Prostate gland (tissue), 2 donors: ENCODE results near the gene ADAMTS17. TPM values are rescaled to one million over a fixed set of nuclear protein-coding genes. Genes with fewer than 3 reads are reported as not detected.

ENCODE experiments used
- DNase-seq: peaks from one replicate; pipeline ENCODE4 v3.0.0-alpha.2; 2019; ENCODE audit warnings: low spot score
- H3K27ac ChIP-seq, 2 donors: fragments of 200-600 bp; sonication (generic); 2 replicates each; pipeline ENCODE4 v1.5.1; 2017 to 2019
- H3K27me3 ChIP-seq: fragments of 200-600 bp; sonication (generic); replicated peaks from 2 replicates; pipeline ENCODE4 v1.5.1; 2019; ENCODE audit not compliant: insufficient read depth
- H3K36me3 ChIP-seq, 2 donors: fragments of 200-600 bp; sonication (generic); 1 replicate in 1 of 2; 2 replicates in 1 of 2; pipeline versions ENCODE4 v1.5.1 to v1.8.1; 2017 to 2019
- H3K4me1 ChIP-seq: fragments of 200-600 bp; sonication (generic); replicated peaks from 2 replicates; pipeline ENCODE4 v1.5.1; 2019
- H3K4me3 ChIP-seq, 2 donors: fragments of 200-600 bp; sonication (generic); 2 replicates each; pipeline ENCODE4 v1.5.1; 2017 to 2019
- H3K9me3 ChIP-seq: fragments of 200-600 bp; sonication (generic); 2 replicates; pipeline ENCODE4 v1.5.1; 2017
- CTCF ChIP-seq, 4 experiments: fragments of 200-600 bp in 2 of 4; fragments of 450-650 bp in 2 of 4; sonication (generic) in 2 of 4; IDR thresholded peaks; 1 replicate in 3 of 4; 2 replicates in 1 of 4; pipeline ENCODE4 v1.5.1; 2016 to 2019; ENCODE audit warnings: antibody characterized with exemption in 4 of 4, mild to moderate bottlenecking in 2 of 4, moderate library complexity in 2 of 4
- POLR2A ChIP-seq: fragments of 450-650 bp; IDR thresholded peaks from one replicate; pipeline ENCODE4 v1.6.1; 2016; ENCODE audit warnings: antibody characterized with exemption, mild to moderate bottlenecking
- POLR2AphosphoS5 ChIP-seq: sonication (generic); formaldehyde crosslinking; IDR thresholded peaks from one replicate; pipeline ENCODE4 v1.6.1; 2017; ENCODE audit warnings: antibody characterized with exemption
- WGBS: methylation state at CpG from one replicate; pipeline ENCODE4 v1.1.5; 2018; 5-methylcytosine and 5-hydroxymethylcytosine counted together
- intact Hi-C: fragments of 100-400 bp; cut with DNase I; formaldehyde crosslinking; loops from one replicate; pipeline ENCODE4 v1.14.2; 2022
- total RNA-seq, 2 donors: library from RNA; depleted of rRNA; stranded (reverse); fragments of >200 nt; gene quantifications; one replicate each; pipeline ENCODE4 v1.1.0, GENCODE V29; 2016

The ADAMTS17 gene
- total RNA-seq, 2 donors from 2014 or later, result 2.7 to 5.6 TPM

DNA sequence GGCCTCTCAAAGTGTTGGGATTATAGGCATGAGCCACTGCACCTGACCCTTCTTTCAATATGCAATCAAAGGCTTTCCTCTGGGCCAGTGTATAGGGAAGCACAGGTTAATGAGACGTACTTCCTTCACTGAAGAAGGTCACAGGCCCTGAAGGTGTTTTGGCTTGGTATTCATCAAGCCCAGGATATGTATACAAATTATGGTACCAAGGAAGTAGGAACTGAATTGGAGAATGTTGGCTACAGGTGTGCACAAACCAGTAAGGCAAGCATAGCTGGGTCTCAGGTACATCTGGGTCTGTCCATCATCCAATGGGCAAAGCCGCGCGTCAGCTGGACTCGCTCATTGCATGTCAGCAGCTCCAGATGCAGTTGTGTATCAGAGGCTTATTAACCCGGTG lies 237.9 kb downstream of the ADAMTS17 start:
- 68% methylated on average over 6 of the region's 6 CpGs for WGBS
- no peaks in the 10 kb centered on the region for H3K27me3 ChIP-seq
- no peaks in the 10 kb centered on the region for H3K36me3 ChIP-seq
- no peak overlapping the region for H3K27ac ChIP-seq
- intact Hi-C loops, result no loop called here
- H3K4me1 ChIP-seq, result no peaks in the 10 kb centered on the region
- TF ChIP-seq POLR2A, result no peak
- no peak for TF ChIP-seq CTCF (IDR thresholded peaks at IDR 0.05)
- TF ChIP-seq POLR2AphosphoS5, result no peak
- no peak for DNase-seq
- no peaks in the 10 kb centered on the region for H3K9me3 ChIP-seq
- no peak overlapping the region for H3K4me3 ChIP-seq

DNA sequence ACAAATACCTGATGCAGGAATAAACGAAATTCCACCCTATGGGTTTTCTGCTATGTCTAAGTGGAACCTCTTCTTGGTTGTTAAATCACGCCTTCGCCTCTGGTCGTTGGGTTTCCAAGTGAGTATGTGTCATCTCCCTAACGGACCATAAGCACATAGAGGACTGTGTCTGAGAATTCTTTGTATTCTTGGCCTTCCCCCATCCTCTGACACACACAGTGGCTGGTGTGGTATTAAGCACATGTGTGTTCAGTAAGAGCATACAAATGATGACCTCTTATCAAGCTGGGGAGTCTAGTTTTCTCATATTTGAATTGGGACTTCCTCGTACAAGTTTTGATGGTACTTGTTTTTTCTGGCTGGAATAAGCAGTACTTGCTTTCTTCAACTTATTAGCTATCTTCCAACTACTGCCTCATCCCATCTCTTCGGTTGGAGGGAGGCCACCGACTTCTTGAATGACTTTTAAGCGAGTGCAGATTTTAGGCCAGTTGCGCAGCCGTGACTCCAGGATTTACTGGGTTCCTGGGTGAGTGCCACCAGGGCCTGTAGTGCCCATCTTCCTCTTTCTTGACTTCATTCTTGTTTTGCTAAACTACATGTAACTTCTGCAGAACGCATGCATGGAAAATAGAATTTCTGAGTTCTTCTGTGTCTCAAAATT lies 240.2 kb downstream of the ADAMTS17 start:
- Histone ChIP-seq H3K36me3 (no peaks in the 10 kb centered on the region), H3K27ac (no peak overlapping the region), H3K9me3 (no peaks in the 10 kb centered on the region), H3K27me3 (no peaks in the 10 kb centered on the region), H3K4me3 (no peak overlapping the region), H3K4me1 (no peaks in the 10 kb centered on the region)
- intact Hi-C loops, result no loop called here
- WGBS, result 87% methylated on average over 12 of the region's 12 CpGs
- DNase-seq, result no peak
- TF ChIP-seq POLR2AphosphoS5, result no peak
- no peak for TF ChIP-seq CTCF (IDR thresholded peaks at IDR 0.05)
- TF ChIP-seq POLR2A, result no peak

GRCh38 chr15:100100926-100101325 lies 240.8 kb downstream of the ADAMTS17 start:
- no peaks in the 10 kb centered on the region for H3K4me1 ChIP-seq

DNA sequence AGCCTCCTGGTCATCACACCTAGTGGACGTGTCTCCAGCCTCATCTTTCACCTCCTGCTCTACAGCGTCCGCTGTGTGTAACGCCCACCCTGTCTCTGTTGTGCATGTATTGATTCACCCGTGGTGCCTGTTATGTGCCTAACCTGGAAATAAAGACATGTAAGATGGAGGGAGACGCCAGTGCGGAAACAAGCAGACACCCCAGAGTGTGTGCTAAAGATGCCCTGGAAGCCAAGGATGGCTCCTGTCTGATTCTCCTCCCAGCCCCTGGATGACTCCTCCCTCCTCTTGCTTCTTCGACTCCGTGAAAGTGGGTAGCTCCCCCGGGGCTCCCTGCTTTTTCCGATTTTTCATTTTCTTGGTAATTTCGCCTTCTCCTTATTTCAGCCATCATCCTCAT lies 241.8 kb downstream of the ADAMTS17 start:
- H3K4me1 ChIP-seq, result no peaks in the 10 kb centered on the region
- intact Hi-C loops, result no loop called here
- H3K27me3 ChIP-seq, result no peaks in the 10 kb centered on the region
- WGBS, result 92% methylated on average over 12 of the region's 12 CpGs
- TF ChIP-seq POLR2A (no peak), POLR2AphosphoS5 (no peak), CTCF (IDR thresholded peaks at IDR 0.05) (no peak)
- no peak for DNase-seq
- H3K36me3 ChIP-seq, result no peaks in the 10 kb centered on the region
- no peaks in the 10 kb centered on the region for H3K9me3 ChIP-seq
- no peak overlapping the region for H3K4me3 ChIP-seq
- H3K27ac ChIP-seq, result no peak overlapping the region

More at GRCh38 chr15:100100926-100101325, 240.8 kb downstream of the ADAMTS17 start:
- no peak for TF ChIP-seq POLR2AphosphoS5
- Histone ChIP-seq H3K27me3 (no peaks in the 10 kb centered on the region), H3K27ac (no peak overlapping the region), H3K9me3 (no peaks in the 10 kb centered on the region), H3K36me3 (no peaks in the 10 kb centered on the region), H3K4me3 (no peak overlapping the region)
- intact Hi-C loops, result no loop called here
- DNase-seq, result no peak
- 75% methylated on average over 6 of the region's 6 CpGs for WGBS

GRCh38 chr15:100098705-100099104 lies 243.1 kb downstream of the ADAMTS17 start:
- no peaks in the 10 kb centered on the region for H3K4me1 ChIP-seq
- TF ChIP-seq CTCF (IDR thresholded peaks at IDR 0.05) (no peak), POLR2AphosphoS5 (no peak), POLR2A (no peak)
- H3K27me3 ChIP-seq, result no peaks in the 10 kb centered on the region
- intact Hi-C loops, result no loop called here
- 97% methylated on average over 3 of the region's 3 CpGs for WGBS
- no peak overlapping the region for H3K27ac ChIP-seq
- DNase-seq, result no peak
- H3K9me3 ChIP-seq, result no peaks in the 10 kb centered on the region
- H3K4me3 ChIP-seq, result no peak overlapping the region
- no peaks in the 10 kb centered on the region for H3K36me3 ChIP-seq
